H9 (cell line): ENCODE measurements around the gene FBXO11. TPM values are rescaled to one million over a fixed set of nuclear protein-coding genes. Genes with fewer than 3 reads are reported as not detected.
A peak's percentile ranks its signal among the peaks of the same experiment; 100 is the strongest.

Experiments
- DNase-seq: peaks from one replicate; pipeline ENCODE4 v3.0.0-alpha.2; 2017
- H2AFZ ChIP-seq: one replicate; pipeline ENCODE4 v1.6.1; 2013; ENCODE audit warnings: mild to moderate bottlenecking, low read length, control low read depth, moderate library complexity
- H2AK5ac ChIP-seq: 2 replicates; pipeline ENCODE4 v1.6.1; 2013; ENCODE audit warnings: low read length, control low read depth, mixed read lengths; ENCODE audit not compliant: insufficient read length
- H2BK120ac ChIP-seq: one replicate; pipeline ENCODE4 v1.6.1; 2013; ENCODE audit warnings: low read depth, mild to moderate bottlenecking, low read length, control low read depth, inconsistent platforms; ENCODE audit not compliant: poor library complexity, severe bottlenecking
- H2BK12ac ChIP-seq: 2 replicates; pipeline ENCODE4 v1.6.1; 2013; ENCODE audit warnings: low read length, control low read depth, mixed read lengths, low read depth; ENCODE audit not compliant: insufficient read length
- H2BK15ac ChIP-seq: 2 replicates; pipeline ENCODE4 v1.6.1; 2013; ENCODE audit warnings: low read depth, low read length, control low read depth
- H2BK20ac ChIP-seq: one replicate; pipeline ENCODE4 v1.6.1; 2013; ENCODE audit warnings: low read depth, mild to moderate bottlenecking, low read length, control low read depth, inconsistent platforms; ENCODE audit not compliant: poor library complexity, severe bottlenecking
- H2BK5ac ChIP-seq: 2 replicates; pipeline ENCODE4 v1.6.1; 2013; ENCODE audit warnings: low read length, control low read depth, mixed read lengths; ENCODE audit not compliant: insufficient read length
- H3K14ac ChIP-seq: 2 replicates; pipeline ENCODE4 v1.6.1; 2013; ENCODE audit warnings: low read length, control low read depth; ENCODE audit not compliant: insufficient read depth
- H3K18ac ChIP-seq: 2 replicates; pipeline ENCODE4 v1.6.1; 2013; ENCODE audit warnings: low read depth, mild to moderate bottlenecking, mixed read lengths, low read length, control low read depth; ENCODE audit not compliant: insufficient read length
- H3K23ac ChIP-seq: 2 replicates; pipeline ENCODE4 v1.6.1; 2013; ENCODE audit warnings: low read length, control low read depth, mixed read lengths, low read depth; ENCODE audit not compliant: insufficient read length
- H3K23me2 ChIP-seq: 2 replicates; pipeline ENCODE4 v1.6.1; 2013; ENCODE audit warnings: low read depth, mild to moderate bottlenecking, mixed read lengths, low read length, control low read depth; ENCODE audit not compliant: insufficient read length, poor library complexity, severe bottlenecking
- H3K27ac ChIP-seq: 2 replicates; pipeline ENCODE4 v1.5.1; 2013; ENCODE audit warnings: low read length, control low read depth, mixed read lengths, low read depth; ENCODE audit not compliant: insufficient read length
- H3K27me3 ChIP-seq: 2 replicates; pipeline ENCODE4 v1.6.1; 2013; ENCODE audit warnings: low read length, control low read depth, inconsistent platforms; ENCODE audit not compliant: insufficient read depth
- H3K4ac ChIP-seq: 2 replicates; pipeline ENCODE4 v1.6.1; 2013; ENCODE audit warnings: low read depth, mild to moderate bottlenecking, control low read depth, inconsistent platforms, low read length, moderate library complexity
- H3K4me1 ChIP-seq: 2 replicates; pipeline ENCODE4 v1.6.1; 2013; ENCODE audit warnings: low read length, control low read depth, inconsistent platforms; ENCODE audit not compliant: insufficient read depth
- H3K4me2 ChIP-seq: 2 replicates; pipeline ENCODE4 v1.6.1; 2013; ENCODE audit warnings: low read length, control low read depth, mixed read lengths; ENCODE audit not compliant: insufficient read length, insufficient read depth
- H3K56ac ChIP-seq: 2 replicates; pipeline ENCODE4 v1.6.1; 2013; ENCODE audit warnings: low read depth, mild to moderate bottlenecking, mixed read lengths, low read length, control low read depth; ENCODE audit not compliant: insufficient read length
- H3K79me1 ChIP-seq: 2 replicates; pipeline ENCODE4 v1.6.1; 2013; ENCODE audit warnings: low read depth, mild to moderate bottlenecking, moderate library complexity, low read length, control low read depth, inconsistent platforms; ENCODE audit not compliant: insufficient read depth, poor library complexity, severe bottlenecking
- H3K79me2 ChIP-seq: 2 replicates; pipeline ENCODE4 v1.6.1; 2013; ENCODE audit warnings: low read length, control low read depth, inconsistent platforms; ENCODE audit not compliant: insufficient read depth
- H3K9ac ChIP-seq: 2 replicates; pipeline ENCODE4 v1.6.1; 2013; ENCODE audit warnings: low read length, control low read depth, mixed read lengths; ENCODE audit not compliant: insufficient read length; ENCODE audit errors: extremely low read depth
- H3K9me3 ChIP-seq: one replicate; pipeline ENCODE4 v1.6.1; 2013; ENCODE audit warnings: low read depth, low read length, inconsistent platforms; ENCODE audit not compliant: control insufficient read depth
- H3T11ph ChIP-seq: one replicate; pipeline ENCODE4 v1.6.1; 2013; ENCODE audit warnings: mild to moderate bottlenecking, low read length, control low read depth, inconsistent platforms
- H4K20me1 ChIP-seq: one replicate; pipeline ENCODE4 v1.6.1; 2013; ENCODE audit not compliant: control insufficient read depth, insufficient read length, insufficient read depth
- H4K5ac ChIP-seq: 2 replicates; pipeline ENCODE4 v1.6.1; 2013; ENCODE audit warnings: low read depth, mild to moderate bottlenecking, mixed read lengths, low read length, control low read depth; ENCODE audit not compliant: insufficient read length
- H4K8ac ChIP-seq: replicated peaks from 2 replicates; pipeline ENCODE4 v1.6.1; 2013; ENCODE audit warnings: low read length, control low read depth, mixed read lengths, low read depth; ENCODE audit not compliant: insufficient read length
- H4K91ac ChIP-seq: 2 replicates; pipeline ENCODE4 v1.6.1; 2013; ENCODE audit warnings: low read depth, mild to moderate bottlenecking, moderate library complexity, mixed read lengths, low read length, control low read depth; ENCODE audit not compliant: insufficient read length
- H3K27ac Mint-ChIP-seq, 3 experiments: 2 replicates in 2 of 3; 3 replicates in 1 of 3; pipeline ENCODE4 v1.8.0; 2020 to 2021; ENCODE audit warnings: mixed read lengths in 3 of 3, mild to moderate bottlenecking in 1 of 3, moderate library complexity in 1 of 3
- H3K27me3 Mint-ChIP-seq: 2 replicates; pipeline ENCODE4 v1.8.0; 2021; ENCODE audit warnings: low read depth, mild to moderate bottlenecking, moderate library complexity, mixed read lengths
- H3K36me3 Mint-ChIP-seq, 3 experiments: 2 replicates in 2 of 3; 3 replicates in 1 of 3; pipeline ENCODE4 v1.8.0; 2020 to 2021; ENCODE audit warnings: low read depth in 3 of 3, mixed read lengths in 3 of 3; ENCODE audit not compliant: insufficient read depth in 1 of 3
- H3K4me1 Mint-ChIP-seq, 2 experiments: 2 replicates each; pipeline ENCODE4 v1.8.0; 2020; ENCODE audit warnings: mixed read lengths in 2 of 2
- H3K4me3 Mint-ChIP-seq, 2 experiments: 2 replicates in 1 of 2; 3 replicates in 1 of 2; pipeline ENCODE4 v1.8.0; 2020 to 2021; ENCODE audit warnings: mild to moderate bottlenecking in 2 of 2, mixed read lengths in 2 of 2, moderate library complexity in 1 of 2
- H3K9me3 Mint-ChIP-seq, 2 experiments: 2 replicates in 1 of 2; 3 replicates in 1 of 2; pipeline ENCODE4 v1.8.0; 2020; ENCODE audit warnings: mild to moderate bottlenecking in 2 of 2, mixed read lengths in 2 of 2, moderate library complexity in 1 of 2
- WGBS: extraction: QIAGEN DNeasy Blood & Tissue Kit; methylation state at CpG from one replicate; pipeline ENCODE4 v1.1.7; 2013; ENCODE audit warnings: missing lambda C conversion rate, low lambda C conversion rate, mixed read lengths; ENCODE audit not compliant: insufficient read length; ENCODE audit errors: extremely low coverage; 5-methylcytosine and 5-hydroxymethylcytosine counted together
- total RNA-seq: library from RNA; stranded (reverse); gene quantifications from 2 replicates; pipeline ENCODE4 v1.2.1, GENCODE V29; 2021
- TF ChIP-seq, protein P1 (sequence below): fragments of 200-600 bp; sonication (generic); conservative IDR thresholded peaks from 3 replicates; pipeline ENCODE4 v1.8.0; 2021; ENCODE audit warnings: antibody characterized with exemption, mild to moderate bottlenecking

The FBXO11 gene
- total RNA-seq, 1 experiment from 2014 or later: 68.8 TPM

DNA sequence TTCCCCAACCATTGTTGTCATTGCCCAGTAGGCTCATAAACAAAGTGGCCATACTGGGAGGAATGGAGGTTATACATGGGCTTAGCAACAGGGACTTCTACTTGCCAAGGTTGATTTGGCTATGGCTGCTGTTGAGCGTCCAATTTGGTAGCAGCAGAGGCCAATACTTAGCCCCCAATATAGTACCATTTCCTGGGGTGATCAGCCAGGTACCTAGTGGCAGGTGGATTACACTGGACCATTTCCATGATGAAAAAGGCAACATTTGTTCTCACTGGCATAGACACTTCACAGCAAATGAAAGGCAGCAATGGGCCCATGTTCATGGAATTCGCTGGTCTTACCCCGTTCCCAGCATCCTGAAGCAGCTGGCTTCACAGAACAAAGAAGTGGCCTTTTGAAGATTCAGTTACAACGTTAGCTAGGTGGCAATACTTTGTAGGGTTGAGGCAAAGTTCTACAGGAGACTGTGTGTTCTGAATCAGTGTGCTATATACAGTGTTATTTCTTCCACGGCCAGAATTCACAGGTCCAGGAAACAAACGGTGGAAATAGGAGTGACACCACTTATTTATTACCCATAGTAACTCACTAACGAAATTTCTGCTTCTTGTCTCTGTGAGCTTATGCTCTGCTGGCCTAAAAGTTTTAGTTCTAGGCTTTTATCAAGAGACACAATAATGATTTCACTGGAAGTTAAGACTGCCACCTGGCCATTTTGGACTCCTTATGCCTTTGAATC lies 37.5 kb downstream of the FBXO11 start:
- WGBS: no CpG with 5 or more reads among the region's 7 CpGs

More for the DNA sequence above, 37.5 kb downstream of the FBXO11 start:
- no peak overlapping the region for H3K23ac ChIP-seq
- H2BK5ac ChIP-seq: no peak overlapping the region
- H3K18ac ChIP-seq: no peak overlapping the region
- H4K8ac ChIP-seq: no peak overlapping the region
- H3T11ph ChIP-seq: no peak overlapping the region
- H3K4ac ChIP-seq: no peak overlapping the region
- H4K5ac ChIP-seq: no peak overlapping the region
- no peaks in the 10 kb centered on the region for H3K23me2 ChIP-seq
- H3K79me1 ChIP-seq: peaks cover 10% of the 10 kb centered on the region
- H3K9ac ChIP-seq: no peak overlapping the region
- Mint-ChIP-seq H3K9me3 (no peaks in the 10 kb centered on the region), H3K4me3 (no peak overlapping the region), H3K27me3 (no peaks in the 10 kb centered on the region), H3K36me3 (peaks cover 0 to 3% (median 0%) of the 10 kb centered on the region in 3 experiments; a peak in 2 of 7 replicates), H3K27ac (peak overlapping the region in 1 of 3 experiments; percentile 53; a peak in 1 of 7 replicates), H3K4me1 (peaks cover 35 to 52% of the 10 kb centered on the region in 2 experiments)
- H2AFZ ChIP-seq: no peak overlapping the region
- no peak for DNase-seq
- TF ChIP-seq, protein P1, sequence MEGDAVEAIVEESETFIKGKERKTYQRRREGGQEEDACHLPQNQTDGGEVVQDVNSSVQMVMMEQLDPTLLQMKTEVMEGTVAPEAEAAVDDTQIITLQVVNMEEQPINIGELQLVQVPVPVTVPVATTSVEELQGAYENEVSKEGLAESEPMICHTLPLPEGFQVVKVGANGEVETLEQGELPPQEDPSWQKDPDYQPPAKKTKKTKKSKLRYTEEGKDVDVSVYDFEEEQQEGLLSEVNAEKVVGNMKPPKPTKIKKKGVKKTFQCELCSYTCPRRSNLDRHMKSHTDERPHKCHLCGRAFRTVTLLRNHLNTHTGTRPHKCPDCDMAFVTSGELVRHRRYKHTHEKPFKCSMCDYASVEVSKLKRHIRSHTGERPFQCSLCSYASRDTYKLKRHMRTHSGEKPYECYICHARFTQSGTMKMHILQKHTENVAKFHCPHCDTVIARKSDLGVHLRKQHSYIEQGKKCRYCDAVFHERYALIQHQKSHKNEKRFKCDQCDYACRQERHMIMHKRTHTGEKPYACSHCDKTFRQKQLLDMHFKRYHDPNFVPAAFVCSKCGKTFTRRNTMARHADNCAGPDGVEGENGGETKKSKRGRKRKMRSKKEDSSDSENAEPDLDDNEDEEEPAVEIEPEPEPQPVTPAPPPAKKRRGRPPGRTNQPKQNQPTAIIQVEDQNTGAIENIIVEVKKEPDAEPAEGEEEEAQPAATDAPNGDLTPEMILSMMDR: no peak
- H2BK20ac ChIP-seq: no peak overlapping the region
- no peak overlapping the region for H3K4me2 ChIP-seq
- no peak overlapping the region for H3K27ac ChIP-seq
- H2AK5ac ChIP-seq: no peak overlapping the region
- H3K9me3 ChIP-seq: no peaks in the 10 kb centered on the region
- peaks cover 21% of the 10 kb centered on the region; the same call in 1 of the 2 replicates for H3K79me2 ChIP-seq
- H2BK12ac ChIP-seq: no peak overlapping the region
- no peak overlapping the region for H4K91ac ChIP-seq
- no peaks in the 10 kb centered on the region for H3K27me3 ChIP-seq
- no peaks in the 10 kb centered on the region for H4K20me1 ChIP-seq
- no peak overlapping the region for H3K14ac ChIP-seq
- H3K56ac ChIP-seq: no peak overlapping the region
- no peak overlapping the region for H2BK15ac ChIP-seq
- no peak overlapping the region for H2BK120ac ChIP-seq
- peaks cover 12% of the 10 kb centered on the region for H3K4me1 ChIP-seq
